ENCODE data around the gene SPDYE4.
"Not testable (repeated sequence)": the region's sequence is repeated elsewhere in the genome, so short reads cannot be mapped to it uniquely, and the experiment has no call there.

Gene SPDYE4, protein sequence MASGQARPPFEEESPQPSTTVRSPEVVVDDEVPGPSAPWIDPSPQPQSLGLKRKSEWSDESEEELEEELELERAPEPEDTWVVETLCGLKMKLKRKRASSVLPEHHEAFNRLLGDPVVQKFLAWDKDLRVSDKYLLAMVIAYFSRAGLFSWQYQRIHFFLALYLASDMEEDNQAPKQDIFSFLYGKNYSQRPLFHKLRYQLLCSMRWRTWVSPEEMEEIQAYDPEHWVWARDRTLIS

DNA sequence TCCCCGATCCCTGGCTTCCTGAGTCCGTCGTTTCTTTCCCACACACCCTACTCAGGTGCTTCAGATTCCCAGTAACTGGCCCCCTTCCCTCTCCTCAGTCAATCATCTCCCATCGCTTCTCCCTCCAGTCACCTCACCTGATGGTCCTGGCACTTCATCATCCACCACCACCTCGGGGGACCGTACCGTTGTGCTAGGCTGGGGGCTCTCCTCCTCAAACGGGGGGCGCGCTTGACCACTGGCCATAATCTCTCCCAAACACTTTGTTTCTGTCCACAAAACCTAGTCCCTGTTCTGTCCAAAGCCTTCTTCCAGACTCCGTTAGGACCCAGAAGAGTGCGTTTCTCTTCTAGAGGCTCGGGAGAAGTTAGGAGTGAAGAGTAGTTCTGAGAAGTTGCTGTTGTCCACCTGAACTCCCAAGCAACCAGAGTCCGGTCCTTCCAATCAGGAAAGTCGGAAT, at the start of gene SPDYE4:
Gene SPDYE4, minus strand, starts transcription at position 410 of the 460 bp plus-strand sequence. Its CDS starts 164 bp downstream, at position 246.
- DNase-seq (ENCODE audit: low read depth in 2 of 2): no peak

DNA sequence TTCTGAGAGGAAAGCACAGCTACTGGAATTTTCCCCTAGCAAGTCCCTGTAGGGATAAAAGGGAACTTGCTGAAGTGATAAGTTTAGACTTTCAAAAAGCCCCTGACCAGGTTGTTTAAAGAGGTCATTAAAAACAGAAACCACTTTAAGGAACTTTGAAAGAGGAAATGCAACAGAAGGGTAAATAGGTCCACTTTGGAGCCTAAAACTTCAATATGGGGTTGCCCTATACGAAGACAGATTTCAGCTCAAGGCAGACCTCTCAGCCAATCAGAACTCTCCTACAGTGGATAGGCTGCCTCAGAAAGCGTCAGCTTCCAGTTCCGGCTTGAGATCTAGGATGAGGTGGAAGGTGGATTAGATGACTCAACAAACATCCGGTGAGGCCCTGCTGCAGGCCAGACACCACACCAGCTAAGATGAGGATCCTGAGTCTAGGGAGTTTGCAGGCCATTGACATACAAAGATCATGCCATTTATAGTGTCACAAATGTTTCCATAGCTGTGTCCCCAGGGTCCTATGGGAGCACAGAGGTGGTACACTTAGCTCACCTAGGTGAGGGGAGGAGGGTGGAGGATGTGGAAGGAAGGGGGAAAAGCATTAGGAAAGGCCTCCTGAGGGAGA, 48.7 kb upstream of the SPDYE4 start:
- no peak for DNase-seq (ENCODE audit: low read depth in 2 of 2)

DNA sequence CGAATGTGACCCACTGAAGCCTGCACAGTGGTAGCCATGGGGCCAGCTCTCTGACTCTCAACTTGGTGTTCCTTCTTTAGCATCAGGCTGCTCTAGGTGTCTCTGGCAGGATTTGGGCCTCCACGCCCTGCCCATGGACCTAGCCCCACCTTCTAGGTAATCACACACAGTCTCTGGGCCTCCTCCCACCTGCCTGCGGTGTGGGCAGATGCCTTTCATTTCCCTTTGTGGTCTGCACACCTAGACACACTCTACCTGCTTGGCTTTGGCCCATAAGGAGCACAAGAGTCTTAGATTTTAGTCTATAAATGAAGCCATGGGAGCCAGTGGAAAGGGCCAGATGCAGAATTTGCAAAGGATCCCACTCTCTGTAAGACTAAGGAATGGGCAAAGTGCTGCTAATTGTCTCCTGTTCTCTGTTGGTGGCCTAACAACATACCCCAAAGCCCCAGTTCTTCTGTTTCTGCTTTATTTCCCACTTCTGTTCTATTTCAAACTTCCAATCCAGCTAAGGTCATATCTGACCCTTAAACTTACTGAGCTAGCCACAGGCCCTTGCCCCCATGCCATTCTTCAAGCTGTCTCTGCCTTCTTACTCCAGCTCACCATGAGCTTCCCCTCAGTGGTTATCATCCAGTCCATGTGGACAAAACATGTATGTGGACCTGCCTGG, 48.0 kb upstream of the SPDYE4 start:
- no peak for DNase-seq (ENCODE audit: low read depth in 2 of 2)

DNA sequence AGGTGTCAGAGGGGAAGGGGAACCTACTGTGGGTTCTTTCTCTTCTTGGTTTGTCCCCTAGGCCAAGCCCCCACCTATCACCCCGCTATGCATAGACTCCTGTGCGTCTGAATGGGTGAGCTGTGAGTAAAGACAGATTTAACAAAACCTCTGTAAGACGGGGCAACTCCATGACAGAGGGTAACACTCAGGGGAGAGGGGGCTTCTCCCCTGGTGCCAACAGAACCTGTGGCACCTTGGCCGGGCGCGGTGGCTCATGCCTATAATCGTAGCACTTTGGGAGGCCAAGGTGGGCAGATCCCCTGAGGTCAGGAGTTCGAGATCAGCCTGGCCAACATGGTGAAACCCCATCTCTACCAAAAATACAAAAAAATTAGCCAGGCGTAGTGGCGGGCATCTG, 47.0 kb upstream of the SPDYE4 start:
- DNase-seq (ENCODE audit: low read depth in 2 of 2): not testable (repeated sequence)

DNA sequence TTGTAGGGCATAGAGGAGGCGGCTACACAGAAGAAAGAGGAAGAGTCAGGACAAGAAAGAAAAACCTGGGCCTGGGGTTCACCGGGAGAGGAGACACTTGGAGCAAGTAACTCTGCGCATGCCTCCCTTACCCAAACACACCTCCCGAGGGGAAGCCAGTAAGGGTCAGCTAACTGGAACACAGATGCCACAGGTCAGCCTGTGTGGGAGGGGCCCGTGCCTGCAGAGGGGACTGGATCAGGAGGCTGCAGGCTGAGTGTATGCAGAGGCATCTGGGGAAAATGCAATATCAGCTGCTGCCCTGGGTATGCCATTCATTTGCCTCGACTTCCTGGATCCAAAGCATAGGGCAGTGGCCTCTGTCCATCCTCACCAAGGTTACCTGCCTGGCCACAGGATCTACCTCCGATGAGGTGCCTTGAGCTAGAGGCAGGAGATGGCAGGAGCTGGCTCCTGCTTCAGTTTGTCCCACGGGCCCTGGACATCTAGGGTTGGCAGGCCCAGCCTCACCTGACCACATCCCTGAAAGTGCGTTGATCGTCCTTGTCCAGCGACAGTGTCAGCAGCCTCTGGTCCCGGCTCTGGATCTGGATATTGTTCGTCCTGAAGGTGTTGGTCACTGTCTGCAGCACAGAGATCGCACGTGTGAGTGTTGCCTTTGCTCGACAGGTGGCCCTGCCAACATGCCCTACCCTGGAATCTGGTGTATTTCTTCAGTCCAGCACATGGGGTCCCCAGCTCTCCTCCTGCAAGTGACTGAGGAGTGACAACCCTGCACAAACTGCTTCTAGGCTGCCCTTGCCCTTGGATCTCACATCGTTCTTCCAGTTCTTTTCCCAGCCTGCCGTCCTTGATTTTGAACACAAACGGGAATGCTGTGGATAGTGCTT, 45.4 kb upstream of the SPDYE4 start:
- no peak for DNase-seq (ENCODE audit: low read depth in 2 of 2)

DNA sequence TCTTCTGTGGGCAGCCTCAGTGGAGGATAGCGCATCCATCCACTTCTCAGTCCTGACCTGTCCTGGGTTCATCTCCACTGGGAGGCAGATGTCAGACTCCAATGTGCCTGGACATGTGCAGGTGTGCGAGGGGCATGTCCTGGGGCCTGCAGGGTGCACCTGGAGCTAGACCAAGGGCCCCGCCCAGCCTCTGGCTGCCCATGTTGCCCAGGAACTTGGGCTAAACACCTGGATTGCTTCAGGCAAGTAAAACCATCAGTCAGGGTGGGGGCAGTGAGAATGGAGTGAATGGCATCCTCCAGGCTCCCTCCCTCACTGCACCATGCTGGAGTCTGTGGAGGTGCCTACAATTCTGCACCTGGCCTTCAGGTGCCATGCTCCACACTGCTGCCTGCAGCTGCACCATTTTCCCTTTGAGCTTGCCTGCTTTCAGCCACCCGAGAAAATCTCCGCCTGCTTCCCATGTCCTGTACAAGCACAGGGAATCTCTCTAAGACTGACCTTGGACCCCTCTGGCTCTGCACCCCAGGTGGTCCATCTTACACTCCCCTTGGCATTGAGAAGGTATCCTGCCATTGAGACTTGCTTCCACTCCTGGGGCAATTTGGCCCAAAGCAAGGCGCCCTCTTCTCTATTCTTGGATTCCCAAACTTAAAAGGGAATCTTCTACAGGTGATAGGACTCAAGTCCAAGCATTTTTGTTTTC, 42.9 kb upstream of the SPDYE4 start:
- DNase-seq (ENCODE audit: low read depth in 2 of 2): no peak

DNA sequence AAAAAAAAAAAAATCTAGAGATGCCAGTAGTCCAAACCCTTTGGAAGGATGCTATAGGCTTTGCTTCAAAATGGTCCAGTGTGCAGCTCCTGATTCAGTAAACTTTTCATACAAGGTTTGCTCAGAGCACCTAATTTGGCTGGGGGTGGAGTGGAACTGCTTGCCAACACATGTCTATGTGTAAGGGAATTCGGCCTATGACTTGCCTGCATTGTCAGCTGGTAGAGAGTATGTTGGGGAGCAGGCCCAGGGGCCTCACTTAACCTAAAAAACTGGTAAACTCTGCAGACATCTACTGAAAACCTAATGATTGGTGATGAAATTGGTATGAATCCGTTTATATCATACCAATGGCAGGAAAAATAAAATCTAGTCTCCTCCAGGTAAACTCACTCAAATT, 42.3 kb upstream of the SPDYE4 start:
- DNase-seq (ENCODE audit: low read depth in 2 of 2): no peak

DNA sequence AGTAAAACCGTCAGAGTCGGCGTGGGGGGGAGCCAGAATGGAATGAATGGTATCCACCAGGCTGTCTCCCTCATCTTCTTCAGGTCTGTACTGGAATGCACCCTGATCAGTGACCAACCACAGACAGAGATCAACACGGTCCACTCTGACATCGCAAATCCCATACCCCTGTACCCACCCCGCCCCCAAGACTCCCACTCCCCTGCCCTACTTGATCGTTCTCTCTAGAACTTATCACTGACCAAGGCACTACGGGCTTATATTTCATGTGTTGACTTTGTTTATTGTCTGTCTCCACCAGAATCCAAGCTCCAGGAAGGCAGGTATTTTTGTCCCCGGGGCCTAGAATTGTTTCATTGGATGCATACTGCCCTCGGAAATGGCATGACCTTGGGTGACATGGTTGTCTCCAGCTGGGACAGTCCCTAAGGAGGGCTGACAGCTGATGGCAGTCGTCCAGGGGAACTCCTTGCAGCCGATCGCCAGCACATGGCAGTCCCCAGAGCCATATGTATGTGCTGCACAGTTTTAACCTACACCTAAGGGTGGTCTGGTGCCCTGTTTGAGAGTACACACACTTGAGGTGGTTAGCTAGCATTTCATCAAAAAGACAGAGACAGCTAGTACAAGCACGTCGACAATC, 41.3 kb upstream of the SPDYE4 start:
- no peak for DNase-seq (ENCODE audit: low read depth in 2 of 2)

DNA sequence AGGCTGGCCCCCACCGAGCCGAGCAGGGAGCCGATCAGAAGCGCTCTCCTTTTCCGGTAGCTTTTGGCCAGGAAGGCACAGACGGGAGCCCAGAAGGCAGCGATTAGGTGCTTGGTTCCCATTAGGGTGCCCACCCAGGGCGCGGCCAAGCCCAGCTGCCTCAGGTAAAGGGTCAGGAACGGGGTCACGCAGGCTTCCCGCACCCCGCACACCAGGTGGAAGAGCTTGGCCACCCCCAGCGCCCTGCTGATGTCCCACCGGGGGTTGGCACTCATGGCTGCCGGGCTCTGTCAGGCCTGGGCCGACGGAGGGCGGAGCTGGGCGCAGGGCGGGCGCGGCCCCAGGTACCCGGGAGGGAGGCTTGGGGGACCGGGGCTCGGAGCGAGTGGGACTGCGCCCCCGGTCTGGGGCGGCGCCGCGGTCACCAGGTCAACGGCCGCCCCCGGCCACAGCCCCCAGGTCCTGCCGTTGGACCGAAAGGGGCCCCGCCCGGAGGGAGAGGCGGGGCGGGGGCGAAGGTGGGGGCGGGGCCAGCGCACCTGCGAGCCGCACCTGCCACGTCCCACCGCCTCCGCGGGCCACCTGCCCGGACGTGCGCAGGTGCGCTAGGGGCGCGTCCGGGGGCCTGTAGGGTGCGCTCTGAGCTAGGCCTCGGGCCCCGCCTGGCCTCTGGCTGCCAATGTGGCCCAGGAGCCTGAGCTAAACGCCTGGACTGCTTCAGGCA, 40.7 kb upstream of the SPDYE4 start, which contains the start of gene MFSD6L:
Gene MFSD6L, minus strand, starts transcription at position 520 of the 724 bp plus-strand sequence. Its CDS starts 245 bp downstream, at position 275.
- DNase-seq (ENCODE audit: low read depth in 2 of 2): no peak

DNA sequence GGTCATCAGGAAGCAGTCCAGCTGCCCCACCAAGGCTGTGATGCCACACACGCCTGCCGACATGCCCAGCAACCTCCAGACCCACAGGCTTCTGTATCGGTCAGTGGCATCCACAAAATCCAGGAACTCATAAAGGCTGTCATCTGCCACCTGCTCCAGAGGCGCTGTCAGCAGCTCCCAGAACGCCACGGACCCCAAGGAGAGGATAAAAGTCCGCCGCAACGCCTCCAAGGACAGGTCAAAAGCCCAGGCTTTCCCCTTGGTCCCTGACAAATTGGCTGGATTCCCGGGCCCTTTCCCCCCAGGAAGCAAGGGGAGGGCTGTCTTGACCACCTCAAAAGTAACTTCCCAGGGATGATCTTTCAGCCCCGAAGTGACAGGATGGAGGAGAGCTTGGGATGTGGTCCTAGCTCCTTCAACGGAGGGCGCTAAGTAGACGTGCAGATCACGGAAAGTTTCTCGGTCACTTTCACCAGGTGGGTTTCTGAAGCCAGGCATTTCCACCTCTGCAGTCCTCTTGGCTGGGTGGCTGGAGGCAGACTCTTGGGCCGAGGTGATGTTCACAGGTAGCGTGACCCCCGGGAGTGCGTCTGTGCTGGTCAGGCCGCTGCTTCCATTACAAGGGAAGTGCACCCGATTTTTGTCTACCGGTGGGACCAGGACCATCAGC, 40.0 kb upstream of the SPDYE4 start:
- no peak for DNase-seq (ENCODE audit: low read depth in 2 of 2)

DNA sequence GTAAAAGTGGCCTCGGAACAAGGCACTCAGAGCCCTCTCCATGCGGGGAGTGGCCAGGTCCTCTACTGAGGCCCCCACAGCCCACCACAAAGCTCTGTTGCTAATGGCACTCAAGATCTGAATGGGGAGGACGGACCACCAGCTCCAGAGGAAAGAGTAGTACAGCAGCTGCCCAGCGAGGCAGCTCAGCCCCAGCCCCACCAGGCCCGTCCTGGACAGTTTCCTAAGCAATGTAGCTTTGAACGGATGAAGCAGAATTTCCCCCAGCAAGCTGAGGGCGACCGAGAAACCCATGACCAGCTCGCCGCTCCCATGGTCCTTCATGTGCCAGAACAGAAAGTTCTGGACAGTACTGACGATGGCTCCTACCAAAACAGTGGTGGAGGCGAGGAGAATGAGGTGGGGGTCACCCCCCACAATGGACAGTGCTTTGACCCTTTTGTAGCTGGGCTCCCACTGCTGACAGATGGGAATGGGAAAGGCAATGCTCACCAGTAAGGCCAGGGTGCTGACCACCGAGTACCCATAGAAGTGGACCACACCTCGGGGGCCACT, 39.4 kb upstream of the SPDYE4 start:
- no peak for DNase-seq (ENCODE audit: low read depth in 2 of 2)

DNA sequence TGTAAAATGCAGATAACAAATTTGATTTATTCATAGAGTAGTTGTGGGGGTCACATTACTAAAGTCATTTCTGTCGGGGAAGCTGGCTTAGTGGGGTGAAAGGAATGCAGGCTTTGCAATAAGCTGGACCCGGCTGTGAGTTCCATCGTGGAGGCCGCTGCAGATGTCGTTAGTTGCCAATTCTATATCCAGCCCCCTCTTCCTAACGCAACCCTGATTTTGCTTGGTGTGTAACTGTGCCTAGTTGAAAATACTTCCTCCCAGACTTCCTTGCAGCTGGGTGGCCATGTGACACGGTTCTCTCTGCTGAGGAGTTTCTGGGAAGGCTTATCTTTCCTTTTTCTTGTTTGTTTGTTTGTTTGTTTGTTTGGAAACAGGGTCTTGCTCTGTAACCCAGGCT, 36.3 kb upstream of the SPDYE4 start:
- no peak for DNase-seq (ENCODE audit: low read depth in 2 of 2)

DNA sequence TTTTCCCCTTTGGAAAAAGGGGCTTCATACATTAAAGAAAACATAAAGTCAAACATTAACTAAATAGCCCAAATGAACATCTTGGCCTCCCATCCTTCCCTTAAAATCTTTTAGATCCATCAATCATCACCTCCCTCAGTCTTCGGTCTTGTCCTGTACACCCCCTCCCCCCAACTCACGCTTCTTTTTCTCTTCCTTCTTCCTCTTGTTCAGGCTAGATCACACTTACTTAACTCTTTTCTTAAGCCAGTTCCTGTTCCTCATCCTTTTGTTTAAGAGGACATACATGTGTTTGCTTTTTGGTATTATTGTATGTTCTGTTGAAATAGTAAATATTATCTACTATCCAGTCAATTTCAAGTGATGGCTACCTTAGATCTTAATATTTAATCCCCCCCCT, 35.3 kb upstream of the SPDYE4 start:
- no peak for DNase-seq (ENCODE audit: low read depth in 2 of 2)

DNA sequence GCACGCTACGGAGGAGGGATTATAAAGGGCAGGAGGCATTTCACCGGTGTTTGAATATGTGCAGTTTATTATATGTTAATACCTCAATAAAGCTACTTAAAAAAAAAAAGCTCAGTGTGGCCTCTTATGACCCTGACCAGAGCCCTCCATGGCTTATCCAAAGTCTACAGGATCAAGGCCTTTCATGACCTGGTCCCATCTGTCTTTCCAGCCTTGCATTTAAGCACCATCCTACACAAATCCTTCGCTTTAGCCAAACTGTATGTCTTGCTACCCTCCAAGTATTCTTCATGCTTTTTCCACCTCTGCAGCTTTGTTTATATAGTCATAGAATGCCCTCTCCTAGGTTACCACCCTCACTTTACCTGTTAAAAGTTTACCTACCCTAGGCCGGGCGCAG, 34.3 kb upstream of the SPDYE4 start:
- DNase-seq (ENCODE audit: low read depth in 2 of 2): no peak

DNA sequence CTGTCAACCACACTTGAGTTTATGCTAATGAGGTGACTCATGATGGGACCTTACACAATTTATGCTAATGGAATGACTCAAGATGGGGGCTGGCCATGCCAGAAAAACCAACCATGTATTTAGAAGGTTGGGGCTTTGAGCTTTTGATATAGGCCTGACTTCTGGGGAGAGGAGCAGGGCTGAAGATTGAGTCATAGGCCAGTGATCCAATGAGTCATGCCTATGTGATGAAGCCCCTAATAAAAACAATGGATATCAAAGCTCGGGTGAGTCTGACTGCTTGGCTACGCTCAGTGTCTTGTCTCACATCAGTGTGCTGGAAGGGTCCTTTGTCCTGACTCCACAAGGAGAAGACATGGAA, 33.5 kb upstream of the SPDYE4 start:
- no peak for DNase-seq (ENCODE audit: low read depth in 2 of 2)

DNA sequence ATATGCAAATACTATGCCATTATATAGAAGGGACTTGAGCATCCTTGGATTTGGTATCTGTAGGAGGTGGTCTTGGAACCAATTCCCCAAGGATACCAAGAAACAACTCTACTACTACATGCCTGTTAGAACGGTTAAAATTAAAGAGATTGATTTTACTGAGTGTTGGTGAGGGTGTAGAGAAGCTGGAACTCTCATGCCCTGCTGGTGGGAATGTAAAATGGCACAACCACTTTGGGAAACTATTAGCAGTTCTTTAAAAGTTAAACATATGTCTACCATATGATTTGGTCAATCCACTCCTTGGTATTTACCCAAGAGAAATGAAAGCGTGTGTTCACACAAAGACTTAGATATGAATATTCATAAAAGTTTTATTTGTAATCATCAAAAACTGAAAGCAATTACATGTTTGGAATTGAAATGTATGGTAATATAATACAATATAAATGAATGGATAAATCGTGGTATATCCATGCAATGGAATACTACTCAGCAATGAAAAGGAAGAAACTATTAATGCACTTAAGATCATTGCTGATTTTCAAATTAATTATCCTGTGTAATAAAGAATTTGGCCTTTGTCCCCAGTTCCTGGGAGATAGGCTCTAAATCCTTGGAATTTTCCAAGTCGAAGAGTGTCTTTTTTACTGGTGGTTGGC, 33.0 kb upstream of the SPDYE4 start:
- DNase-seq (ENCODE audit: low read depth in 2 of 2): no peak

DNA sequence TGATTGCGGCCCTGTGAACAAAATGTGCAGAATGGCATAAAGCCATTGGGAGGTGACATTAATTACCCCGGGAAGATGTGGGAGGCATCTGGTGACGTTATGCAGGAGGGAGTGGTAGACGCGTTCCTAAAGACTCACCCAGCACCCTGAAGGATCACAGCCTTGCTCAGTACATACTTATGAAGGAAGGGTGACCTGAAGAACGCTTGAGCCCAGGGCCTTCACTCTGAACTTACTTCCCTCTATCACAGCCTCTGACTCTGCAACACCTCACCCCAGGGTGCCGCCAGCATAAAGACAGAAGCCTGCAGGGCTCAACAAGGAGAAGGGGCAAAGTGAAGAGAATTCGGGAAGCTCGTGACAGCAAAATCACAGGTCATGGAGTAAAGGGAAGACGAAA, 31.4 kb upstream of the SPDYE4 start:
- DNase-seq (ENCODE audit: low read depth in 2 of 2): no peak

DNA sequence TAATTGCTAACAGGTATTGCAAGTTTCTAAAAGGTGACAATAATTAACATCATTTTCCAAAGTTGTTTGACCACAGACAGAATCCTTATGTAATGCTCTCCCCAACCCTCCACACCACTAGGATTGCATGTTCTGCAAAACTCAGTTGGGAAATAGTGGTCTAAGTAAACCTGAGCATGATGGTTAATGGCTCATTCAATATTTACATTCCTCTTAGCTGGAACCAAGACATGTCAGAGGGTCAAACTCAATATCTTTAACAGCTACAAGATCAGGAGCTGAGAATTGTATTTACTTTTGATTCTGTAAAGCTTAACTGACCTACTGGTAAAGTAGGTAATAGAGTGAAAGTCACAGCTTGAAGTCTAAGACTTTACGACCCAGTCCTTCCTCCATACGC, 30.7 kb upstream of the SPDYE4 start:
- no peak for DNase-seq (ENCODE audit: low read depth in 2 of 2)
